Measurements from ENCODE around the gene GNG10. TPM values are rescaled to one million over a fixed set of nuclear protein-coding genes. Genes with fewer than 3 reads are reported as not detected.
"Not testable (repeated sequence)": the region's sequence is repeated elsewhere in the genome, so short reads cannot be mapped to it uniquely, and the experiment has no call there.

Gene GNG10
- polyA plus RNA-seq, 10 donors: 48.0 to 58.8 (median 53.1) TPM

DNA sequence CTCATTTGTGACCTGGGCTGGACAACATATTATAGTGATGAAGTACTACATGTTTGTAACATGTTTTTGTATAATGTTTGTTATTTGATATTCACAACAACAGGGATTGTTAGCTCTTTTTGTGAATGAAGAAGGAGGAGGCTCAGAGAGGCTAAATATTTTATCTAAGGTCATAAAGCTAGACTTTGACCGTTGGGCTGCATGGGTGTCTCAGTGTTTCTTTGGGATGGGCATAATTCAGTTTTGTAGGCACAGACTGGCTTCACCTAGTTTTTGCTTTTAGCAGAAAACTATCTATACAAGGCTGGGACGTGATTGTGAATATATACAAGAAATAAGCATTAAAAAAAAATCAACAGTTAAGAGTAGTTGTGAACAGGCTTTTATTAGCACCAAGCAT is 15.0 kb upstream of the GNG10 start:
- no peak for DNase-seq

DNA sequence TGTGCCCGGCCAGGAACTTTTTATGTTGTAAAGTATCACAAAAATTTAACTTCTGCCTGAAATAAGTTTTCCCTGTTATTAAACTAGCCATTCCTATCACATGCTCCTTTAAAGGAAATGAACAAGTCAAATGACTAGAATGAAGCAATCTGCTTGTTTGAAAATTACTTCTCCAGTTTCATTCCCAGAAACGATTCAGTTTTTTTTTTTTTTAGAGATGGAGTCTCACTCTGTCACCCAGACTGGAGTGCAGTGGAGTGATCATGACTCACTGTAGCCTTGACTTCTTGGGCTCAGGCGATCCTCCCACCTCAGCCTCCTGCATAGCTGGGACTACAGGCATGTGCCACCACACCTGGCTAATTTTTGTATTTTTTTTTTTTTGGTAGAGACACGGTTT is 13.3 kb upstream of the GNG10 start:
- no peak for DNase-seq

- no peak for DNase-seq
Measured at GRCh38 chr9:111649016-111649415, 12.4 kb upstream of the GNG10 start.

DNA sequence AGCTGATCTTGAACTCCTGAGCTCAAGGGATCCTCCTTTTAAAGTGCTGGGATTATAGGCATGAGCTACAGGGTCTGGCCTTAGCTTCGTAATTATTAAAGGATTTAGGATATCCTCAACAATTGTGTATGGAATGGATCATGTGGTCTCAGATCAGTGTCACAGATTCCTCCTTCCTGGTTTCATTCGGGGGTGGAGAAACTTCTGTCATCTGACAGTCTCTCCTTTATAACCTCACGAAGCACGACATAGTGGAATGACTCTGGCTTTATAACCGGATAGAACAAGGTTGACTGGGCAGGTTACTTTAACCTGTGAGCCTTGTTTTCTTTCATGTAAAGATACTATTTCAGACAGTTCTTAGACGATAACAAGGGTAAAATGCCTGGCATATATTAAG is 4.4 kb upstream of the GNG10 start:
- DNase-seq: no peak

GRCh38 chr9:111658943-111659342 is 2.5 kb upstream of the GNG10 start:
- DNase-seq: no peak

- DNase-seq: no peak
Measured at GRCh38 chr9:111659691-111660090, 1.7 kb upstream of the GNG10 start.

- peak; percentile 9 to 72 (median 34) for DNase-seq
Measured at GRCh38 chr9:111661802-111662521, 557 bp downstream of the GNG10 start.

- DNase-seq: no peak
Measured at GRCh38 chr9:111662576-111663300, 1.3 kb downstream of the GNG10 start.

DNA sequence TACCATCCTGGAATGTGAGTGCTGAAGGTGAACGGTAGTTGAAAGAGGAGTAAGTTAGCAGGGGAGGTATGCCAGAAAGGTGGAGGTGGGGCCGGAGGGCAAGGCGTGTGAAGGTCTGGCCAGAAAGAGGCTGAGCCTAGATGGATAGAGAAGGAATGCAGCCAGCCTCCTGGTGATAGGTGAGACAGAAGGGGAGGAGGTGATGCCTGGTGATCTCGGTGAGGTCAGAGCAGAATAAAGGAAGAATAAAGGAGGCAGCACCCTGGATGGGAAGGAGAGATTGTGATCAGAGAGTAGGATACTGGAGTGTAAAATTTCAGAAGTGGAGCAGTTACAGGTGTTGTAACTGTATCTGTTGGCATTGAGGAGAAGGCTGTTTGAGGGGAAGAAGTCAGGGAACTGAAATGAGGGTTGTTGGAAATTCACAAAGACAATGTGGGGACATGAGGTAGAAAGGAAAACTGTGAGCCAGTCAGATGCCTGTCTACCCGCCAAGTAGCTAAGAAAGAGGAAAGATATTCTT is 2.0 kb downstream of the GNG10 start:
- no peak for DNase-seq

- no peak for DNase-seq
Measured at GRCh38 chr9:111668026-111668573, 6.7 kb downstream of the GNG10 start.

DNA sequence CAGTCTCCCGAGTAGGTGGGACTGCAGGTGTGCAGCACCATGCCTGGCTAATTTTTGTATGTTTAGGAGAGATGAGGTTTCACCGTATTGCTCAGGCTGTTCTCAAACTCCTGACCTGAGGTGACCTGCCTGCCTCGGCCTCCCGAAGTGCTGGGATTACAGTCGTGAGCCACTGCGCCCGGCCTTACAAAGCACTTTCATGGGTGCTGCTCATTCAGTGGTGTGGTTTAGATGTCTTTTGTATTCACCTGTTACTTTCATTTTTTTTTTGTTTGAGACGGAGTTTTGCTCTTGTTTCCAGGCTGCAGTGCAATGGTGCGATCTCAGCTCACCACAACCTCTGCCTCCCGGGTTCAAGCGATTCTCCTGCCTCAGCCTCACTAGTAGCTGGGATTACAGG is 7.2 kb downstream of the GNG10 start:
- not testable (repeated sequence) for DNase-seq

DNA sequence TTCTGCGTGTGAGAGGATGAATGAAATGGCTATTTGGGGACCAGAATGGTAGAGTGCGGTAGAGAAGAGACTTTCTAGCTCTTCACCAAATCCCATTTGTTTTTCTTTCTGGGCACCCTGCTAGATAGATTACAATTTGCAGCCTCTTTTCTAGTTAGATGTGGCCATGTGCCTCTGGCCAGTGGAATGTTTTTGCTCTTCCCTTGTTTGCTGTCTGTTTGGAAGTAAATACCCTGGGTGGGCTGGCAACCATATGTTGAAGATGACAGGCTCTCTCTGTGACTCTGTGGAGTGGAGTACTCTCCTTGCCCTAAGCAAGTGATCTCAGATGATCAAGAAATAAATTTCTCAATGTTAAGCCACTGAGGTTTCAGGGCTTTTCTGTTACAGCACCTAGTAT is 12.9 kb downstream of the GNG10 start:
- DNase-seq: no peak

GRCh38 chr9:111676116-111676515 is 14.7 kb downstream of the GNG10 start:
- no peak for DNase-seq

GRCh38 chr9:111678293-111678692 is 16.9 kb downstream of the GNG10 start:
- no peak for DNase-seq

DNA sequence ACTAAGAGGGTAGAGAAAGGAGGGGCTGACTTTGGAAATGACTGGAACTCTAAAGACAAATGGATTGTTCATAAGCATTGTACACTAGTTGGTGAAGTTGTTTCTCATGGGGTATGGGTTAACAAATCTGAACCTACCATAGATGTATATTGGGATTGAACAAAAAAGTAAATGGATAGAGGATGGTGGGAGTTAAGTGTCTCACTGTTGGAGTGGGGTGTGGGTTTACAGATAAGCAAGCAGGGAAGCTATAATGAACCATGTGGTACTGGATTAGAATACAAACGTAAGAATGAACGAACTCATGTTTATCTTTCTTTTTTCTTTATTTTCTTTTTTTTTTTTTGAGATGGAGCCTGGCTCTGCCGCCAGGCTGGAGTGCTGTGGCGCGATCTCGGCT is 17.8 kb downstream of the GNG10 start:
- DNase-seq: no peak

DNA sequence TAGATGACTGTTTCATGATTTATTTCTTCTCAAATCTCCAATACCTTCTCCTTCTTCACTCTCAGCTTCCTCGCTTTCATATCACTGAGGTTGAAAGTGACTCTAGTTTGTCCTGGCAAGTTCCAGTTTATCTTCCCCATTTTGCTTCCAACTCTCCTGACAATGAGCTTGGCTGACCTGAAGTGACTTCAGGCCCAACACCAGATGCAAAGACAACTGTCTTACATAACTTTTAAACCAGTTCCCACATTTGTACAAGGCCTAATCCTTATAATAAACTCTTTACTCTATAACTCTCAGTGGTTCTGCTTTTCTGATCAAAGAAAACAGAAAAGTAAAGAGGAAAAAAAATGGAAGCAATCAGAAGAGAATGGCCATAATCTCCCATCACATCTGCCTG is 22.0 kb downstream of the GNG10 start:
- no peak for DNase-seq

GRCh38 chr9:111691672-111692329 is 30.4 kb downstream of the GNG10 start:
- DNase-seq: peak; percentile 11 to 44 (median 27)

GRCh38 chr9:111696796-111697195 is 35.4 kb downstream of the GNG10 start:
- DNase-seq: no peak

- no peak for DNase-seq
Measured at GRCh38 chr9:111700776-111701175, 39.4 kb downstream of the GNG10 start.

DNA sequence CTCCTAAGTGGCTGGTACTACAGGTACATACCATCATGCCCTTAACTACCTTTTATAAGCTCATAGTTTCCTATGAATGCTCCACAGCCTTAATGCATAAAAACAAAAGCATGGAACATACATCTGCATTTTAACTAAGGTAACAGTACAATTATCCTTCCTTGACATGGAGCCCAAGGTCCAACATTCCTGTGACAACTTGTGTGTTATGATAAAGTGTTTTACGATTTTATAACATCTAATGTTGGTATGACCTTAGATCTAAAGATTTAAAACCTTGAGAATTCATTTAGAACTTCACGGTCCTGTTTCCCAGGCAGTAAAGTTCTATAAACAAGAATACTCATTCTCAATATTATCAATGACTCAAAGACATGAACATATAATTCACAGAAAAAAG is 43.1 kb downstream of the GNG10 start:
- no peak for DNase-seq

GRCh38 chr9:111711548-111711947 is 50.1 kb downstream of the GNG10 start:
- DNase-seq: no peak

DNA sequence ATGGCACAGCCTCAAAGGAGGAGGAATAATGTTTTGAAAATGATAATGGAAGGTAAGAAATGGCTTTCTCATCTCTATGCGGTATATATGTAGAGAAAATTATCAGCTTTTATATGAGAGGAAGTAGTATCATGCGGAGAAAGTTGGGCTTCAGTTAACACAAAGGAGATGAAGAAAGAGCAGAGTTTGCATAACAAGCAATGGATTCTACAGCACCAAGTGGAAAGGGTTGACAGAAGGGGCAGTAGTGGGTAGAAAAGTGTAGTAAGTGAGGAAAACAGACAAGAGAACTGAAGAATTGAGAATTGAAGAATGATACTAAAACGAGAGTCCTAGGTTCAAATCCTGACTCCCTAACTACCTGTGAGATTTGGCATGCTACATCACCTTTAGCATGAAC is 51.0 kb downstream of the GNG10 start:
- DNase-seq: no peak
